GM12864 (cell line): ENCODE data around the gene LARP6.
"Not testable (repeated sequence)": the region's sequence is repeated elsewhere in the genome, so short reads cannot be mapped to it uniquely, and the experiment has no call there.

Source experiments
- DNase-seq: peaks from one replicate; pipeline ENCODE4 v3.0.0-alpha.2; 2011; ENCODE audit warnings: low read depth
- H3K4me3 ChIP-seq: 2 replicates; pipeline ENCODE4 v1.5.1; 2011; ENCODE audit warnings: mild to moderate bottlenecking, low read depth, low read length, control low read depth
- TF ChIP-seq, protein P1 (sequence below): IDR thresholded peaks from 2 replicates; pipeline ENCODE4 v1.5.1; 2011; ENCODE audit warnings: low read depth, mild to moderate bottlenecking, moderate library complexity, low read length, control low read depth, inconsistent platforms; ENCODE audit errors: missing control alignments

The LARP6 gene

DNA sequence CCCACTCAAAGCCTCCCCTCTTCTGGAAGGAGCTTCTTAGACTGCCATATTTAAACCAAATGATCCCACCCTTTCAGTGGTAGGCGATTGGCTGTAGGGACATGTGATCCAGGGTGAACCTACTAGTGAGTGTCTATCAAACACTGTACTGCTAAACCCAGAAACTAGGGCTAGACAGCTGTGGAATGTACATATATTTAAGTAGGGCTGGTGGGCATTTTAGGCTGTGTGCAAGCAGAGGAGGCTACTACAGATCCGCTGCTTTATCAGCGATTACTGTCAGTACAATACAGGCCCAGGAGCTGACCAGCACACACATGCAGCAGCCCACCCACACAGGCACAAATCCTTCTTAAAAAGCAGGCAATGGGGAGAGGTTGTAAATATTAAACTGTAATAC is 15.4 kb upstream of the LARP6 start:
- H3K4me3 ChIP-seq, result no peak overlapping the region
- TF ChIP-seq, protein P1, sequence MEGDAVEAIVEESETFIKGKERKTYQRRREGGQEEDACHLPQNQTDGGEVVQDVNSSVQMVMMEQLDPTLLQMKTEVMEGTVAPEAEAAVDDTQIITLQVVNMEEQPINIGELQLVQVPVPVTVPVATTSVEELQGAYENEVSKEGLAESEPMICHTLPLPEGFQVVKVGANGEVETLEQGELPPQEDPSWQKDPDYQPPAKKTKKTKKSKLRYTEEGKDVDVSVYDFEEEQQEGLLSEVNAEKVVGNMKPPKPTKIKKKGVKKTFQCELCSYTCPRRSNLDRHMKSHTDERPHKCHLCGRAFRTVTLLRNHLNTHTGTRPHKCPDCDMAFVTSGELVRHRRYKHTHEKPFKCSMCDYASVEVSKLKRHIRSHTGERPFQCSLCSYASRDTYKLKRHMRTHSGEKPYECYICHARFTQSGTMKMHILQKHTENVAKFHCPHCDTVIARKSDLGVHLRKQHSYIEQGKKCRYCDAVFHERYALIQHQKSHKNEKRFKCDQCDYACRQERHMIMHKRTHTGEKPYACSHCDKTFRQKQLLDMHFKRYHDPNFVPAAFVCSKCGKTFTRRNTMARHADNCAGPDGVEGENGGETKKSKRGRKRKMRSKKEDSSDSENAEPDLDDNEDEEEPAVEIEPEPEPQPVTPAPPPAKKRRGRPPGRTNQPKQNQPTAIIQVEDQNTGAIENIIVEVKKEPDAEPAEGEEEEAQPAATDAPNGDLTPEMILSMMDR, result no peak

DNA sequence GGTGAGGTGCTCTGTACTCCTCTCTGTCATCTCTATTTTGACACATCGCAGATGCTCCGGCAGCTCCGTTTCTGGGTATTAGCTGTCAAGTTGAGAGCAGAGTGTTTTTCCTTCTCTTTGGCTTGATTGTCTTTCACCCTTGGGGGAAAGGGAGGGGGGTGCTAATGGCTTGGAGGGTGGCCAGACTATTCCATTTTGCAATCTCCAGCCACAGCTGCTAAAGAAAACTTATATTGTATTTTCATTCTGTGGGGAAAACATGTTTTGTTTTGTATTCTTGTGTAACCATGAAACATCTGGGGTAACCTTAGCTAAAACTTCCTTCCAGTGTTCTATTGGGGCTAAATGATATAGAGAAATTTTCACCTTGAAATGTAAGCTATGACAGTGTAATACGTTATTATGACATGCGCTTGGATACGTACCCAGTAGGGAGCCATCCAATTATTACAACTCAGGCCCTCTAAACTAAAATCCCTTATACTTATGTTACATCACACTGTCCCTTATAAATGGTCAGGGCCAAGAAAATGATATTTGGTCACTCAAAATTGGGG is 14.0 kb upstream of the LARP6 start:
- no peak for DNase-seq
- TF ChIP-seq, protein P1, result no peak
- no peak overlapping the region for H3K4me3 ChIP-seq

More for the DNA sequence above, 15.4 kb upstream of the LARP6 start:
- DNase-seq, result no peak

DNA sequence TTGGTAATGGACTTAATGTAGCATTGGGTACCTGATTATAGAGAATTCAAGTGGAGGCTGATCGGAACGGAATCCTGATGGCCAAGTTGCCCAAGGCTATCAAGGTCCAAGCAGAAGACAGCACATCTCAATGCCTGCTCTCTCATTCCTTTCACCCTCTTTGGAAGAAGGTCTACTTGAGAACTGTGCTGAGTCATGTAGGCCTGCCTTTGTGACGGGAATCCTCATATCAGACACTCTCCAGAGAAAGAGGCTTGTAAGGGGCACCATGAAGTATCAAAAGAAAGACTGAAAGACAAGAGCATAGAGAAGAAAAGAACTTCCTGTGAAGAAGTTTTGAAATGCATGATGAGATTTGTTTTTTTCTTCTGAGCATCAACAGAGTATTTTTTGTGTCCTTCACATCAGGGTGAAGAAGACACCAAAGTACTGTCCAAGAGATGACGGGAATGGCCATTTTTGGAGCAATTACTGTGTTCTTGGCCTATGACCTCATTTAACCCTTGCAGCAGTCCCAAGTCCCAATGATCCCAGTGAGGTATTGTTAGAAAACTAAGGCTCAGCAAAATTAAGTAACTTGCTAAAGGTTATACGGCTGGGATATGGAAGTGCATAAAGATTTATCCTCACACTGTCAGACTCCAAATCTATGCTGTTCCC is 13.2 kb upstream of the LARP6 start:
- no peak for DNase-seq
- no peak overlapping the region for H3K4me3 ChIP-seq
- TF ChIP-seq, protein P1, result no peak

DNA sequence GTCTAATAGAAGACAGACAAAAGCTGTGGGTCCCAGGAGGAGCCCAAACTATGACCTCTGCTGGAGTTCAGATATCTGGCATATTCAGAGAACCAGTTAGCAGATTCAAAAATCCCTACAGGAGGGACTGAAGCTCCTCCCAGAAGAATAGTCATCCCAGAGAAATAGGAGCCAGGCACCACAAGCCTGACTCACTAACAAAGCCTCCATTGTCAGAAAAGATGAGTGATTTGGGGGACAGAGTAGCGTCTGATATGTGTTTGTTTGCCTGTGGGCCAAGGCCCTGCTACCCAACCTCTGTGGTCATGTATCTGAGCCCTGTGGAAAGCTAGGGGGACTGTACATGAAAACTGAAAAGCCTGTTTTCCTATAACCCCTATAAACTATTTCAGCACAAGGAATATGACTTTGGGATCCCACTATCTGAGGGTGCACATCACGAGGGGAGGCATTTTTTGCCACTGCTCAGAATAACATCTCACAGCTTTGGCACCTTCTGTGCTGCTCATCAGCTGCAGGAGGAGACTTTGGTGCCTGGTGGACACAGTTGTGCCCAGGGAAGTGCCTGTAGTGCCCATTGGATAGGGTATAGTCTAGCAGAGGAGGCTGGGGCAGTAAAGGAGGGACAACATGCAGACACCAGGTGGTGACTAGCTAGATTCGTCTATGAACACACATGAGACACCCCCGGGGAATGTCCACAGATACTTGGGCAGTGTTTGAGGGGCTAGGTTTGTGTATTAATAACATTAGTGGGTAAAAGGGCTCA is 9.7 kb upstream of the LARP6 start:
- no peak overlapping the region for H3K4me3 ChIP-seq
- no peak for DNase-seq
- TF ChIP-seq, protein P1, result no peak

DNA sequence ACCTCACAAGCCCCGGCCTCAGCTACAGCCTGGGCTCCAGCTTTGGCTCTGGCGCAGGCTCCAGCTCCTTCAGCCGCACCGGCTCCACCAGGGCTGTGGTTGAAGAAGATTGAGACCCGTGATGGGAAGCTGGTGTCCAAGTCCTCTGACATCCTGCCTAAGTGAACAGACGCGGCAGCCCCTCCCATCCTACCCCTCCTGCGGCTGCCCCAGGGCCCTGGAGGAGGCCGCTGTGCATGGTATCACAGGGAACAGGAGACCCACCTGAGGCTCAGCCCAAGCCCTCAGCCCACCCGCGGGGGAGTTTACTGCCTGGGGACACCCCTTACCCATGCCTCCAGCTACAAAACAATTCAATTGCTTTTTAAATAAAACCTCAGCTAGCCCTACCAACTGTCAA is 6.0 kb upstream of the LARP6 start:
- TF ChIP-seq, protein P1, result no peak
- no peak for DNase-seq
- no peak overlapping the region for H3K4me3 ChIP-seq

DNA sequence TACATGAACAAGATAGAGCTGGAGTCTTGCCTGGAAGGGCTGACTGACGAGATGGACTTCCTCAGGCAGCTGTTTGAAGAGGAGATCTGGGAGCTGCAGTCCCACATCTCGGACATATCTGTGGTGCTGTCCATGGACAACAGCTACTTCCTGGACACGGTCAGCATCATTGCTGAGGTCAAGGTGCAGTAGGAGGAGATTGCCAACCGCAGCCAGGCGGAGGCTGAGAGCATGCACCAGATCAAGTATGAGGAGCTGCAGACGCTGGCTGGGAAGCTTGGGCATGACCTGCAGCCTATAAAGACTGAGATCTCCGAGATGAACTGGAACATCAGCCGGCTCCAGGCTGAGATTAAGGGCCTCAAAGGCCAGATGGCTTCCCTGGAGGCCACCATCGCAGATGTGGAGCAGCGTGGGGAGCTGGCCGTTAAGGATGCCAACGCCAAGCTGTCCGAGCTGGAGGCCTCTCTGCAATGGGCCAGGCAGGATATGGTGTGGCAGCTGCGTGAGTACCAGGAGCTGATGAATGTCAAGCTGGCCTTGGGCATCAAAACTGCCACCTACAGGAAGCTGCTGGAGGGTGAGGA is 5.5 kb upstream of the LARP6 start:
- TF ChIP-seq, protein P1, result no peak
- no peak for DNase-seq
- no peak overlapping the region for H3K4me3 ChIP-seq

DNA sequence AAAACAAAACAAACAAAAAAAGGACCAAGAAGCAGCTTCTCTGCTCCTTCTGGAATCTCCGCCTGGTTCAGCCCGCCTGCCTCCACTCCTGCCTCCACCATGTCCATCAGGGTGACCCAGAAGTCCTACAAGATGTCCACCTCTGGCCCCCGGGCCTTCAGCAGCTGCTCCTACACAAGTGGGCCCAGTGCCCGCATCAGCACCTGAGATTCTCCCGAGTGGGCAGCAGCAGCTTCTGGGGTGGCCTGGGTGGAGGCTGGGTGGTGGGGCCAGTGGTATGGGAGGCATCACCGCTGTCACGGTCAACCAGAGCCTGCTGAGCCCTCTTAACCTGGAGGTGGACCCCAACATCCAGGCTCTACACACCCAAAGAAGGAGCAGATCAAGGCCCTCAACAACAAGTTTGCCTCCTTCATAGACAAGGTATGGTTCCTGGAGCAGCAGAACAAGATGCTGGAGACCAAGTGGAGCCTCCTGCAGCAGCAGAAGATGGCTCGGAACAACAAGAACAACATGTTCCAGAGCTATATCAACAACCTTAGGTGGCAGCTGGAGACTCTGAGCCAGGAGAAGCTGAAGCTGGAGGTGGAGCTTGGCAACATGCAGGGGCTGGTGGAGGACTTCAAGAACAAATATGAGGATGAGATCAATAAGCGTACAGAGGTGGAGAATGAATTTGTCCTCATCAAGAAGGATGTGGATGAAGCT is 4.8 kb upstream of the LARP6 start:
- not testable (repeated sequence) for H3K4me3 ChIP-seq, DNase-seq
